ENCODE results near the gene PRICKLE1.

PRICKLE1 gene

GRCh38 chr12:42469355-42470175, 120.0 kb downstream of the PRICKLE1 start:
- Mint-ChIP-seq H3K27ac (peak overlapping the region; percentile 66 to 76 (median 70)), H3K9me3 (no peaks in the 10 kb centered on the region), H3K27me3 (ENCODE audit: low read depth) (no peaks in the 10 kb centered on the region), H3K36me3 (ENCODE audit: low read depth) (peaks cover 68% of the 10 kb centered on the region), H3K4me1 (peaks cover 60% of the 10 kb centered on the region), H3K4me3 (no peak overlapping the region)
- TF ChIP-seq, protein P1, sequence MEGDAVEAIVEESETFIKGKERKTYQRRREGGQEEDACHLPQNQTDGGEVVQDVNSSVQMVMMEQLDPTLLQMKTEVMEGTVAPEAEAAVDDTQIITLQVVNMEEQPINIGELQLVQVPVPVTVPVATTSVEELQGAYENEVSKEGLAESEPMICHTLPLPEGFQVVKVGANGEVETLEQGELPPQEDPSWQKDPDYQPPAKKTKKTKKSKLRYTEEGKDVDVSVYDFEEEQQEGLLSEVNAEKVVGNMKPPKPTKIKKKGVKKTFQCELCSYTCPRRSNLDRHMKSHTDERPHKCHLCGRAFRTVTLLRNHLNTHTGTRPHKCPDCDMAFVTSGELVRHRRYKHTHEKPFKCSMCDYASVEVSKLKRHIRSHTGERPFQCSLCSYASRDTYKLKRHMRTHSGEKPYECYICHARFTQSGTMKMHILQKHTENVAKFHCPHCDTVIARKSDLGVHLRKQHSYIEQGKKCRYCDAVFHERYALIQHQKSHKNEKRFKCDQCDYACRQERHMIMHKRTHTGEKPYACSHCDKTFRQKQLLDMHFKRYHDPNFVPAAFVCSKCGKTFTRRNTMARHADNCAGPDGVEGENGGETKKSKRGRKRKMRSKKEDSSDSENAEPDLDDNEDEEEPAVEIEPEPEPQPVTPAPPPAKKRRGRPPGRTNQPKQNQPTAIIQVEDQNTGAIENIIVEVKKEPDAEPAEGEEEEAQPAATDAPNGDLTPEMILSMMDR (IDR thresholded peaks at IDR 0.05; ENCODE audit: unreplicated experiment in 3 of 3): no peak

- TF ChIP-seq, protein P1 (IDR thresholded peaks at IDR 0.05; ENCODE audit: unreplicated experiment in 3 of 3): no peak
- no peaks in the 10 kb centered on the region for H3K9me3 Mint-ChIP-seq
- peak overlapping the region; percentile 46 to 76 (median 70) for H3K27ac Mint-ChIP-seq
- H3K27me3 Mint-ChIP-seq (ENCODE audit: low read depth): no peaks in the 10 kb centered on the region
- no peak overlapping the region for H3K4me3 Mint-ChIP-seq
- H3K36me3 Mint-ChIP-seq (ENCODE audit: low read depth): peaks cover 75% of the 10 kb centered on the region
- H3K4me1 Mint-ChIP-seq: peaks cover 56% of the 10 kb centered on the region
Observed at GRCh38 chr12:42468921-42469320, 120.6 kb downstream of the PRICKLE1 start.

DNA sequence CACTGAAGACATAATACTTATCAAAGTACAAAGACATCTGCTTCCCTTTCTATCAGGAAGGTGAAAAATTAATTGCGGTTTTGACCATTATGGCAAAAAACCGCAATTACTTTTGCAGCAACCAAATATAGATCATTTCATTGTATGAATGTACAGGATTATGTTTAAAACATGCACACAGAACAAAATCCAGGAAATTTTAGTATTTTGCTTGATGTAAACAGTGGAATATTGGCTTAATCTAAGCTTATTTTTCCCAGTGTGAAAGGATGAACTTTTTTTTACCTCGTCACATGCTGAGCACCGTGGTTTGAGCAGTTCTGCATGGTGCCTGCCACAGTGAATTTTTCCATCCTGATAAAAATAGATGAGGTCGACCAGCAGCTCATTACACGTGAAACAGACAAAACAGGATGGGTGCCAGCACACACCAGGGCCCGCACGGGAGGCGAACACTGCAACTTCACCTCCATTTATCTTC, 121.2 kb downstream of the PRICKLE1 start:
- H3K27me3 Mint-ChIP-seq (ENCODE audit: low read depth): no peaks in the 10 kb centered on the region
- TF ChIP-seq, protein P1 (IDR thresholded peaks at IDR 0.05; ENCODE audit: unreplicated experiment in 3 of 3): no peak
- H3K36me3 Mint-ChIP-seq (ENCODE audit: low read depth): peaks cover 80% of the 10 kb centered on the region
- H3K9me3 Mint-ChIP-seq: no peaks in the 10 kb centered on the region
- H3K27ac Mint-ChIP-seq: peak overlapping the region in 2 of 3 experiments; percentile 70 to 74
- no peak overlapping the region for H3K4me3 Mint-ChIP-seq
- peaks cover 51% of the 10 kb centered on the region for H3K4me1 Mint-ChIP-seq

- TF ChIP-seq, protein P1 (IDR thresholded peaks at IDR 0.05; ENCODE audit: unreplicated experiment in 3 of 3): no peak
- Mint-ChIP-seq H3K36me3 (ENCODE audit: low read depth) (peaks cover 85% of the 10 kb centered on the region), H3K27me3 (ENCODE audit: low read depth) (no peaks in the 10 kb centered on the region), H3K4me3 (no peak overlapping the region), H3K9me3 (no peaks in the 10 kb centered on the region), H3K4me1 (peaks cover 4% of the 10 kb centered on the region), H3K27ac (no peak overlapping the region)
Observed at GRCh38 chr12:42463671-42464070, 125.9 kb downstream of the PRICKLE1 start.

DNA sequence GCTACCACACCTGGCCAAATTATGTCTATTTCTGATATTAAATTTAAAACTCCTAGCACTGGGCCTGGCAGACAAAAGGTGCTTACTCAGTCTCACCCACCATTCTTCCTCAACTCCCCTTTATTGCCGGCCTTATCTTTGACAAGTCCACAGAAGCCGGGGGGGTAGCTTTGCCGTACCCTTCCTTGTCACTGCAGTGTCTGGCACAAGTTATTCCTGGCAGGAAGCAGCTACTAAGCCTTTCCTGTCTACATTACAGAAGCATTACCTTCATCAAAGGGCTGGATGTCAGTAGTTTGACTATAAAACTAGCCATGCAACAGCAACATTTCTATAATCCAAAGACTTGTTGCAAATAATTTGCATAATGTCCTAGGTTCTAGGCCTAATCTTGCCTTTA, 127.1 kb downstream of the PRICKLE1 start:
- TF ChIP-seq, protein P1 (IDR thresholded peaks at IDR 0.05; ENCODE audit: unreplicated experiment in 3 of 3): no peak
- Mint-ChIP-seq H3K4me1 (peaks cover 6% of the 10 kb centered on the region), H3K4me3 (no peak overlapping the region), H3K27me3 (ENCODE audit: low read depth) (no peaks in the 10 kb centered on the region), H3K27ac (no peak overlapping the region), H3K36me3 (ENCODE audit: low read depth) (peaks cover 86% of the 10 kb centered on the region), H3K9me3 (no peaks in the 10 kb centered on the region)

Measured in nephron (organoid).